ENCODE results near the gene MMP20. TPM values are rescaled to one million over a fixed set of nuclear protein-coding genes. Genes with fewer than 3 reads are reported as not detected.

MMP20 gene
- total RNA-seq: not detected in 2 replicates
- polyA plus RNA-seq: not detected in 2 replicates
- not detected in 2 replicates for polyA plus RNA-seq (2011; cell fraction: cytosol; rRNA removed)
- polyA plus RNA-seq (2011; cell fraction: nucleus; rRNA removed): not detected in 2 replicates
- not detected in 2 replicates for polyA plus RNA-seq (2012)
- polyA minus RNA-seq: not detected in 2 replicates
- polyA minus RNA-seq (2011; cell fraction: cytosol; rRNA and poly(A)+ RNA removed): not detected
- polyA minus RNA-seq (2011; cell fraction: nucleus; rRNA and poly(A)+ RNA removed): not detected in 2 replicates
- not detected for Bru-seq, nascent RNA
- BruChase-seq, experiment 1, labeled RNA remaining after a 6-hour chase: not detected
- BruChase-seq, experiment 2, labeled RNA remaining after a 2-hour chase: not detected
- long read RNA-seq: 0 reads

GRCh38 chr11:102625177-102625576, at the start of gene MMP20:
Gene MMP20, minus strand, starts transcription at chr11:102625332. Its CDS starts 13 bp downstream, at chr11:102625319.
- Histone ChIP-seq H3K9me3 (replicated peaks; ENCODE audit: control insufficient read depth, insufficient read depth, low read length) (no peaks in the 10 kb centered on the region), H3K27ac (ENCODE audit: insufficient read depth, low read depth, low read length) (no peak within 1 kb of the TSS), H3K9me1 (replicated peaks; ENCODE audit: control insufficient read depth, extremely low read depth, insufficient read depth, low read length) (no peaks in the 10 kb centered on the region), H3K27me3 (ENCODE audit: control insufficient read depth in 2 of 2, insufficient read depth in 2 of 2, low read length in 2 of 2) (peaks cover 0 to 2% of the 10 kb centered on the region in 2 experiments), H3K79me2 (ENCODE audit: control insufficient read depth, insufficient read depth, low read length) (no peaks in the 10 kb centered on the region), H3K4me2 (ENCODE audit: insufficient read depth, low read length) (no peak within 1 kb of the TSS), H4K20me1 (replicated peaks; ENCODE audit: control insufficient read depth, extremely low read depth, insufficient read depth, low read length) (no peaks in the 10 kb centered on the region), H3K36me3 (ENCODE audit: control insufficient read depth in 2 of 2, extremely low read depth in 1 of 2, insufficient read depth in 2 of 2, low read length in 2 of 2) (no peaks in the 10 kb centered on the region), H3K4me1 (ENCODE audit: control insufficient read depth, extremely low read depth, insufficient read depth, low read length) (peaks cover 17% of the 10 kb centered on the region), H3K4me3 (replicated peaks in 1 of 3; ENCODE audit: insufficient read depth in 1 of 3, low read depth in 1 of 3, low read length in 3 of 3) (no peak within 1 kb of the TSS), H3K9ac (replicated peaks; ENCODE audit: extremely low read depth, insufficient read depth, low read length) (no peak within 1 kb of the TSS), H2AFZ (ENCODE audit: low read depth, low read length) (no peak within 1 kb of the TSS)
- intact Hi-C loops (cut with micrococcal nuclease) (no loop called here), dilution Hi-C loops (cut with MboI; ENCODE audit: extremely low pct_ligation_motif_present, low sequenced_read_pairs) (no loop called here)
- FAIRE-seq: no peak
- no peak for TF ChIP-seq GATA2 (IDR thresholded peaks at IDR 0.05; ENCODE audit: insufficient read depth, insufficient read length, low read depth, low read length)
- no peak for TF ChIP-seq MAX (IDR thresholded peaks at IDR 0.05; ENCODE audit: insufficient read depth, insufficient read length)
- TF ChIP-seq EZH2 (IDR thresholded peaks at IDR 0.05; ENCODE audit: borderline replicate concordance, low read depth, low read length, severe bottlenecking): no peak
- CTCF ChIA-PET: interaction anchor here (1.0 to 1.5 kb wide), 3 partner anchors 9 to 42 kb away, joined by 3 to 7 read pairs (median 4); no protein-coding TSS in a partner anchor
- POLR2A ChIA-PET: no interaction called here
- BruUV-seq (replicated peaks): no TSS peak
- DNase-seq (ENCODE audit: low read depth, low spot score): no peak

GRCh38 chr11:102669664-102670063, 44.5 kb upstream of the MMP20 start:
- FAIRE-seq: no peak
- no TSS peak for BruUV-seq (replicated peaks)
- DNase-seq (ENCODE audit: low read depth, low spot score): no peak
- POLR2A ChIA-PET: no interaction called here
- H3K79me2 ChIP-seq (ENCODE audit: control insufficient read depth, insufficient read depth, low read length): no peaks in the 10 kb centered on the region
- no peaks in the 10 kb centered on the region for H3K9me1 ChIP-seq (replicated peaks; ENCODE audit: control insufficient read depth, extremely low read depth, insufficient read depth, low read length)
- H3K4me3 ChIP-seq (replicated peaks in 1 of 3; ENCODE audit: insufficient read depth in 1 of 3, low read depth in 1 of 3, low read length in 3 of 3): no peak overlapping the region
- H4K20me1 ChIP-seq (replicated peaks; ENCODE audit: control insufficient read depth, extremely low read depth, insufficient read depth, low read length): no peaks in the 10 kb centered on the region
- no peak overlapping the region for H2AFZ ChIP-seq (ENCODE audit: low read depth, low read length)
- intact Hi-C loops (cut with micrococcal nuclease): loop anchor here (5.0 kb wide), 1 partner anchor 152 kb away; no protein-coding TSS in a partner anchor
- no peak overlapping the region for H3K27ac ChIP-seq (ENCODE audit: insufficient read depth, low read depth, low read length)
- no peak overlapping the region for H3K9ac ChIP-seq (replicated peaks; ENCODE audit: extremely low read depth, insufficient read depth, low read length)
- TF ChIP-seq MYC (IDR thresholded peaks at IDR 0.05; ENCODE audit: low read depth, low read length): no peak
- no peak for TF ChIP-seq JUN (IDR thresholded peaks at IDR 0.05; ENCODE audit: borderline replicate concordance, insufficient read depth, insufficient read length, low read depth)
- TF ChIP-seq POLR2AphosphoS5 (IDR thresholded peaks at IDR 0.05; ENCODE audit: insufficient read depth, low read depth, low read length): no peak
- TF ChIP-seq FOS (IDR thresholded peaks at IDR 0.05; ENCODE audit: borderline replicate concordance, insufficient read depth, low read length): no peak
- no peak for TF ChIP-seq POLR2A (IDR thresholded peaks at IDR 0.05; ENCODE audit: low read depth, low read length)
- no peak for TF ChIP-seq GATA2 (IDR thresholded peaks at IDR 0.05; ENCODE audit: insufficient read depth, insufficient read length, low read depth, low read length)
- CTCF ChIA-PET: interaction anchor here (0.8 to 6.0 kb wide), 3 partner anchors 76 to 379 kb away, joined by 3 to 140 read pairs (median 3); no protein-coding TSS in a partner anchor
- H3K9me3 ChIP-seq (replicated peaks; ENCODE audit: control insufficient read depth, insufficient read depth, low read length): no peaks in the 10 kb centered on the region
- no peaks in the 10 kb centered on the region for H3K27me3 ChIP-seq (ENCODE audit: control insufficient read depth in 2 of 2, insufficient read depth in 2 of 2, low read length in 2 of 2)
- H3K4me1 ChIP-seq (ENCODE audit: control insufficient read depth, extremely low read depth, insufficient read depth, low read length): no peaks in the 10 kb centered on the region
- no peak overlapping the region for H3K4me2 ChIP-seq (ENCODE audit: insufficient read depth, low read length)
- dilution Hi-C loops (cut with MboI; ENCODE audit: extremely low pct_ligation_motif_present, low sequenced_read_pairs): no loop called here
- H3K36me3 ChIP-seq (ENCODE audit: control insufficient read depth in 2 of 2, extremely low read depth in 1 of 2, insufficient read depth in 2 of 2, low read length in 2 of 2): no peaks in the 10 kb centered on the region

Measured in endothelial cell of umbilical vein (primary cell).